SIG-M5 treated with dmso at 0.1 percent for 504 hours (cell line): ENCODE data around the gene BIRC7.

Experiments used
- DNase-seq: peaks from one replicate; lab custom pipeline; 2025; ENCODE audit not compliant: unreplicated experiment; lab: John Stamatoyannopoulos, UW

Gene BIRC7

DNA sequence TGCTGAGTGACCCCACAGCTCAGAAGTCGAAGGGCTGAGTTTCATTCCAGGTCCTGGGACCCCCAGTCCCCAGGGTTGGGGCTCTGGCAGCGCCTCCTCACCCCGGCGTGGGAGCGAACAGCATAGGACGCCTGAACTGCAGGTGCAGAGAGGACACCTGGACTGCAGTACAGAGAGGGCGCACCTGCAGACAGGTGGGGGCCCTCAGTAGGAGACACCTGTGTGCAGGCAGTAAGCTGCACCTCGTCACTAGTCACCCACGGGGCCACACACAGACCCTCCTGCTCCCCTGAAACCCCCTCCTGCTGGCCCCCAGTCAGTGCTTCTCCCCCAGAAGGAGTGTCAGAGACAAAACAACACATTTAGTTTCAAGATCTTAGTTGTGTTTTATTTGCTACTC, 27.1 kb downstream of the BIRC7 start:
- DNase-seq, result no peak

DNA sequence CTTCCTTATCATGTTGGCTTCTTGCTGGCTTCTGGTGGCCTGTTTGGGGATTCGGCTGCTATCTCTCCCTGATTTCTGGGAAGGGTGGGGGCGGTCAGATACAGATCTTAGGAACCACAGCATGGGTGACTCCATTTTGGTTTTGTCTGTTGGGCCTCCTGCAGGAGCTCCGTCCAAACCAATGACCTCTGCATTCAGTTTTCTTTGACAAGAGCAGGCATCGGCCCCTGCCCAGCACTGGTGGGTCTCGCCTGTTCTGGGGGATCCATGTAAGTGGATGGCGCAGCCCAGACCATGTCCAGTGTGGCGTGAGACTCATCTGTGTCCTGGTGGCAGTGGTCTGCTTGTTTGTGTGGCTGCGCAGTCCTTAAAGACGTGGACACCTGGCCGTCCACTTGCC, 28.3 kb downstream of the BIRC7 start:
- no peak for DNase-seq

- DNase-seq, result no peak
Measured at GRCh38 chr20:63264519-63264918, 28.8 kb downstream of the BIRC7 start.

DNA sequence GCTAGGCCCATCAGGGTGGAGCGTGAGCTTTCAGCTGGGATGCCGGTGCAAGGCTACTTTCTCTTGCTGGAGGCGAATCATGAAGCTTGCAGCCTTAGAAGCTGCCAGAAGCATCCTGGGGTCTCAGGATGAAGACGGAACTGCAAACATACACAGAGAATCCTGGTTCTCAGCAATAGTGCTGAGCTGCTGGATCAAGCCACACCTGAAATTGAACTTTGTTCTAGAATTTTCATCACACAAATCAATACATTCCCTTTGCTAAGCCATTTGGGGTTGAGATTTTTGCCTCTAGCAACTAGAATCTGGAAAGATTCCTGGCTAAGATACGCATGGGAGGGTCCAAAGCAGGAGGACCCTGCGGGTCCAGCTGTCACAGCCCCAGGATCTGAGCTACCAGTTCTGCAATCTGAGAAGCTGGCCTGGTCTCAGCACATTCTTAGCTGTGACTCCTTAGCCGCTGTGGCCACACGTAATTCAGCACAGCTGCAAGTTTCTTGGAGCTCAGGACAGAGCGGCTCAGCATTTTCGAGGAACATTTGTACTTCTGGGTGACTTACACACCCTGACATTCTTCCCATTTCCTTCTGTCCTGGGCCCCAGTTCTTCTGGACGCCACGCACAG, 30.3 kb downstream of the BIRC7 start:
- no peak for DNase-seq

DNA sequence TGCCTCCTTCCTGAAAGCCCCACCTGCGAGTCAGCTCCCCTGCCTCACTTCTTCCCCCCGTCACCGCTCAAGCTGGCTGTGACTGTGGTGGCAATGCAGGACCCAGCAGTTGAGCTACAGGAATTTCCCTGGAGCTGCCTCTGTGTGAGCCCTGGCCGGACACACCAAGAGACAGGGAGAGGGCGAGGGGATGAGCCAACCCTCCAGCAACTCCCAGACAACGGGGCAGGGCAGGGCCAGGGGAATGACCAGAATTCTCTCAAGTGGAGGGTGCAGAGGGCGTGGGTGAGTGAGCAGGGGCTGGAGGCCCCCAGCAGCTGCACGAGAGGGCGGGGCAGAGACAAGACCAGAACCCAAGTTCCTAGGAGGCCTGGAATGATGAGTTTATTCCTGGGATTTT, 32.0 kb downstream of the BIRC7 start:
- DNase-seq, result no peak

DNA sequence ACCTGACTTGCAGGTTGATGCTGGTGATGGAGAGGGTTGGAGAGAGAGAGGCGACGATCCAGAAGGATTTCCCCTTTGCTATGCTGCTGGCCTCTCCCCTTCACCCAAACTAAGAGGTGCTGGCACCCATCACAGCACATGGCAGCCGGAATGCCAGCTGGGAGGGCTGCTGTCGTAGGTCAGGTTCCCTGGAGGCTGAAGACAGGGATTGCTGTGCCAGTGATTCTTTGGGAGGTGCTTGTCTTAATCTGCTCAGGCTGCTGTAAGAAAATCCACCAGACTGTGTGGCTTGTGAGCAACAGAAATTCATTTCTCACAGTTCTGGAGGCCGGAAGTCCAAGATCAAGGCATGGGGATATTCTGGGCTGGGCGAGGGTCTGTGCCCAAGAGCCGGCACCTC, 32.6 kb downstream of the BIRC7 start:
- DNase-seq, result no peak

DNA sequence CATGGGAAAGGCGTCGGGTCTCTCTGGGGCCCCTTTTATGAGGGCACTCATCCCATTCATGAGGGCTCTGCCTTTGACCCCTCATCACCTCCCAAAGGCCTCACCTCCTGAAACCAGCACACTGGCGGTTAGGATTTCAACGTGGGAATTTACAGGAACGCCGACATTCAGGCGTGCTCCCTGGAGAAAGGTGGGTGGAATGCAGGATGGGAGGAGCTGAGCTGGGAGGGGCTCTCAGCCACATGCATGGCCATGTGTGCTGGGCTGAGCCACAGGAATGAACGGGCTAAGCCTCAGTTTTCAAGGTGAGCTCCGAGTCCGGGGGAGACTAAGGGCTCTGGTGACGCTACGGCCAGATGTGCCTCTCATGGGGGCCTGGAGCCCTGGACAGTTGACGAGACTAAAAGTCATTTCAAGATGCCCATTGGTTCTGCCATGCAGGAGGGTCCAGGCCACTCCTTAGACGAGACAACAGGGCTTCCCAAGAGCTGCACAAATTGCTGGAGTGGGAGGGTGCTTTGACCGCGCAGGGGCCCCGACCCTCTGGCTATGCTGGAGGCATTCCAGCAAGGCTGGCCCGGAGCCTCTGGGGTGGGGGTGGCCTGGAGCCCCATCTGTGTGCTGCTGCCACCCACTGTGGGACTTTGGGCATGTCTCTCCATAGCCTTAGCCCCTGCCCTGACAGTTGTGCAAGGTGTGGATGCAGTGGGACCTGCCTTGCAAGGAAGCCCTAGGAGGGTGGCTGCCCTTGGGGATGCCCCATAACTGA, 33.1 kb downstream of the BIRC7 start:
- DNase-seq, result no peak

- DNase-seq, result no peak
Measured at GRCh38 chr20:63269724-63270123, 34.0 kb downstream of the BIRC7 start.

DNA sequence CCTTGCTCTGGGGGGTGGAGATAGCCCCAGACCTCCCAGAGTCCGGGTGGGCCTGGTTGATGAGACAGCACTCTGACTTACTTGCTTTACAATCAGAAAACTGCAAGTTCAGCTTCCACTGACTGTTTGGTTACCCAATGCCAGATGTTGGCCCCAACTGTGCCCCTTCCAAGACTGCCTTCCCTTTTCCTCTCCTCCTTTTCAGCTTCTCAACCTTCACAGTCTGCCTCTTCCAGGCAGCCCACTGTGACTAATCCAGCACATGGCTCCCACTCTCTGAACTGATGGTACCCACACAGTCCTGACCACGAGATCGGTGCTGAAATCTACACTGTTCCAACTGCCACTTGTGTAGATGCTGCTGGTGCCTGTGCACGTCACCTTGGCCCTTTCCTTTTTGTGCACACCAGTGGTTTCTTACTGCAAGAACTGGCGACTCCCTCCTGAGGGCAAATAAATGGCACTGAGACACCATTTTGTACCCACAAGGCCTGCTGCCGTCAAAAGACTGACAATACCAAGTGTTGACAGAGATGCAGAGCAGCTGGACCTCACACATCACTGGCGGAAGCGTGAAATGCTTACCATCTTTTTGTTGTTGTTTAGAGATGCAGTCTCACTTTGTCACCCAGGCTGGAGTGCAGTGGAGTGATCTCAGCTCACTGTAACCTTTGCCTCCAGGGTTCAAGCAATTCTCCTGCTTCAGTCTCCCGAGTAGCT, 35.1 kb downstream of the BIRC7 start:
- DNase-seq, result no peak

DNA sequence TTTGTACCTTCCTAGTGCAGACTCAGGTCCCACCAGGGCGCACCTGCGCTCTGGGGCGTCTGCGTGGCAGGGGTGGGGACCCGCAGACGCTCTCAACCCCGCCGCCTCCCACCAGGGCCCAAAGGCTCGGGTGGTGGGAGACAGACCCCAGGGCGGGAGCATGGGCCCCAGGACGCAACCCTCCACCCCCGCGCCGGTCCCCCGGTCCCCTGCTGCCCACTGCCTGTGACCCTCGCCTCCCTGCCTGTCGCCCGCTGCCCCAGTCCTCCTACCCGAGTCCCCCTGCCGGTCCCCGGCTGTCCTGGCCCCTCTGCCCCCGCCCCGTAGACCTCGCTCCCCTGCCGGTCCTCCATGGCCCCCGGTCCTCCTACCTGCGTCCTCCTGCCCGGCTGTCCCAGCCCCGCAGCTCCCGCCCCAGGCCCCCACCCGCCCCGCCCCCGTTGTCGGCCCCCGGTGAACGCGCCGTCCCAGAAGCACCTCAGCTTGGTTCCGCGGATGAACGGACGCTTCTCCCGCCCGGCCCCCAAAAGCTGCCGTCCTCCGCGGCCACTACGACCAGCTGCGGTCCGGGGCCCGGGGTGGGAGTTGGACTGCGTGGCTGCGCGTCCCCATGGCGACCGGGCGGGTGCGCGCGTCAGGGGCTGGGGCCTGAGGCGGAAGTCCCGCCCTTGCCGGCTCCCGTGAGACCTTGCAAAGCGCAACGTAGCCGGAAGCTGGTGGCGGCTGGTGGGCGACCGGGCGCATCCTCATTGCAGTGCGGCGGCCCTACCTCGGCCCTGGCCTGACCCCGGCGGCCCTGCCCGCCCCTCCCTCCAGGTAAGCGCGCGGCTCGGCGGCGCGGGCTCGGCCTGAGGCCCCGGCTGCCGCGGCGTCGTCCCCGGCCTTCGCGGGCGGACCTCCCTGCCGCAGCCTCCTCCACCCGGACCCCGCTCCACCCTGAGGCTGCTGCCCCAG, 36.7 kb downstream of the BIRC7 start, which contains the start of gene ARFGAP1:
TSS of gene ARFGAP1 (plus strand) at position 709 of the 954 bp plus-strand sequence. CDS start 2,768 bp downstream, outside the sequence.
- peak; percentile 83 for DNase-seq

- no peak for DNase-seq
Measured at GRCh38 chr20:63273059-63273579, 37.4 kb downstream of the BIRC7 start.

- DNase-seq, result peak; percentile 23
Measured at GRCh38 chr20:63273635-63274380, 38.1 kb downstream of the BIRC7 start.

DNA sequence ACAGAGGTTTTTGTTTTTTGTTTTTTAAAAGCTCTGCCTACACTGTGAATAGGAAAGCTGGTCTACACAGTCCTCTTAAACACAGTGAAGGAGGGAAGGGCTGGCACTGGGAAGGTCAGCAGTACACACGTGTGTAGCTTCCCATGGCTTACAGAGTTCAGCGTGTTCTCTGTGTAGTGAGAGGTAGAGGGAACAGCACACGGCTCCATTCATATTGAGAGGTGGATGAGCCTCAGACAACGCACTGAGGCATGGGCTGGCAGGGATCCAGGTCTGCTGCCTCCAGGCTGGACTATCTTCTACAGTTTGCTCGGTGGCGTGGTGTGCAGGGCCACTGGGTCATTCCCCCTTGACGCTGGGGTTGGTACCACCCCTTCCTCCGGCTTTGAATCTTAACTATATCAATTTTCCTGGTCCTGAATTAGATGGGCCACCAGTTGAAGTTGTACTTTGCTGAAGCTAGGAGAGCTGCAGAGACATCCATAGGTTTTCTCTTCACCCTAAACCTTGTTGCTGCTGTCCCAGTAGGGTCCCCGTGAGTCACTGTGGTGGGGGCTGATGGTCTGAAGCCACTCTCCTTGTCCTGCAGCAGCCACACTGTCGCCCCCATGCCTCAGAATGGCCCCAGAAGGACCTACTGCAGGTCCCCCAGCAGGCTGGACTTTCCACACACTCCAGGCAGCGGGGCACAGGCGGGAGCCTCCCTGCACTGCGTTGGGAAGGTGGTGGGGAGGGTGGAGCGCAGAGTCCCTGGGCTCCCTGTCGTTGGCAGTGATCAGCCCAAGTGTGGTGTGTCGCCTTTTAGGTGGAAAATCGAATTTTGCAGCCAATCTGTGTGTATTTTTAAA, 38.9 kb downstream of the BIRC7 start:
- DNase-seq, result no peak

DNA sequence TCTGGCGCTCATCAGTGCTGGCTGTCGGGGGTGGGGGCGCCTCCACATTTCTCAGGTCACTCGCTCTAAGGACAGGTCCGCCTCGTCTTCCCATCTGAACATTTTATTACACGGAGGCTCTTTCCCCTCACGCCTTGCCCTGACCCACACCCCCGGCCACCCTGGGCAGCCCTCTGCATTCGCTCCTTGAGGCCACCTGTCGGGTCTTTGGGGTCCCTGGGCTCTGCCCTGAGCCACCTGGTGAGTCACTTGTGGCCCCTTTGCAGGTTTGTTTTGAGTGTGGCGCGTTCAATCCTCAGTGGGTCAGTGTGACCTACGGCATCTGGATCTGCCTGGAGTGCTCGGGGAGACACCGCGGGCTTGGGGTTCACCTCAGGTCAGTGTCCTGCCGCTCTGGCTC, 40.1 kb downstream of the BIRC7 start:
- DNase-seq, result no peak

- DNase-seq, result no peak
Measured at GRCh38 chr20:63276956-63277355, 41.3 kb downstream of the BIRC7 start.

- no peak for DNase-seq
Measured at GRCh38 chr20:63277466-63278272, 42.0 kb downstream of the BIRC7 start.

- DNase-seq, result no peak
Measured at GRCh38 chr20:63278661-63279060, 43.0 kb downstream of the BIRC7 start.

GRCh38 chr20:63279931-63280330, 44.2 kb downstream of the BIRC7 start:
- no peak for DNase-seq
